Tibial nerve (tissue), 4 donors: ENCODE data around the gene HIVEP2. TPM values are rescaled to one million over a fixed set of nuclear protein-coding genes. Genes with fewer than 3 reads are reported as not detected.

ENCODE experiments used
- DNase-seq, 2 donors: peaks; one replicate each; pipeline ENCODE4 v3.0.0-alpha.2; 2019; ENCODE audit warnings: low spot score in 2 of 2
- H3K27ac ChIP-seq, 4 donors: fragments of 200-600 bp; sonication (generic) in 3 of 4; one replicate each; pipeline ENCODE4 v1.5.1; 2017 to 2019; ENCODE audit warnings: mild to moderate bottlenecking in 1 of 4
- H3K27me3 ChIP-seq, 2 donors: fragments of 200-600 bp; sonication (generic) in 1 of 2; one replicate each; pipeline versions ENCODE4 v1.5.1 to v1.6.0; 2017 to 2019
- H3K36me3 ChIP-seq, 3 donors: fragments of 200-600 bp; sonication (generic); one replicate each; pipeline ENCODE4 v1.5.1; 2018 to 2019
- H3K4me1 ChIP-seq, 4 donors: fragments of 200-600 bp; sonication (generic) in 3 of 4; one replicate each; pipeline ENCODE4 v1.5.1; 2017 to 2019
- H3K4me3 ChIP-seq, 4 donors: fragments of 200-600 bp; sonication (generic) in 3 of 4; one replicate each; pipeline ENCODE4 v1.5.1; 2017 to 2019; ENCODE audit warnings: mild to moderate bottlenecking in 1 of 4, moderate library complexity in 1 of 4
- H3K9me3 ChIP-seq, 4 donors: fragments of 200-600 bp; sonication (generic) in 3 of 4; one replicate each; pipeline ENCODE4 v1.5.1; 2017 to 2019
- CTCF ChIP-seq, 5 experiments: fragments of 200-600 bp in 3 of 5; fragments of 450-650 bp in 2 of 5; sonication (generic) in 3 of 5; IDR thresholded peaks; one replicate each; pipeline ENCODE4 v1.5.1; 2016 to 2019; ENCODE audit warnings: antibody characterized with exemption in 5 of 5, mild to moderate bottlenecking in 3 of 5, moderate library complexity in 2 of 5
- EP300 ChIP-seq, 2 donors: sonication (generic); formaldehyde crosslinking; IDR thresholded peaks; one replicate each; pipeline ENCODE4 v1.6.1; 2017; ENCODE audit warnings: antibody characterized with exemption in 2 of 2, mild to moderate bottlenecking in 1 of 2
- POLR2A ChIP-seq, 2 donors: fragments of 450-650 bp; IDR thresholded peaks; one replicate each; pipeline ENCODE4 v1.6.1; 2017; ENCODE audit warnings: antibody characterized with exemption in 2 of 2, mild to moderate bottlenecking in 2 of 2, moderate library complexity in 2 of 2
- WGBS, 2 donors: methylation state at CpG; one replicate each; pipeline ENCODE4 v1.1.5; 2018; 5-methylcytosine and 5-hydroxymethylcytosine counted together
- total RNA-seq, 4 donors: library from RNA; depleted of rRNA; stranded (reverse); fragments of >200 nt; gene quantifications; one replicate each; pipeline ENCODE4 v1.1.0, GENCODE V29; 2016

Gene HIVEP2
- total RNA-seq, 4 donors from 2014 or later, result 15.9 to 24.0 (median 19.9) TPM

GRCh38 chr6:142708651-142709050 is 236.3 kb downstream of the HIVEP2 start:
- Histone ChIP-seq H3K4me1 (no peaks in the 10 kb centered on the region), H3K27me3 (no peaks in the 10 kb centered on the region), H3K27ac (no peak overlapping the region), H3K4me3 (no peak overlapping the region), H3K9me3 (no peaks in the 10 kb centered on the region), H3K36me3 (no peaks in the 10 kb centered on the region)
- DNase-seq, result no peak
- 97% methylated on average over 2 of the region's 2 CpGs for WGBS, 2 donors
- TF ChIP-seq CTCF (IDR thresholded peaks at IDR 0.05), result no peak
- no peak for TF ChIP-seq POLR2A (IDR thresholded peaks at IDR 0.05)
- TF ChIP-seq EP300 (IDR thresholded peaks at IDR 0.05), result no peak

- Histone ChIP-seq H3K27ac (no peak overlapping the region), H3K4me1 (no peaks in the 10 kb centered on the region), H3K27me3 (no peaks in the 10 kb centered on the region), H3K4me3 (no peak overlapping the region), H3K9me3 (no peaks in the 10 kb centered on the region), H3K36me3 (no peaks in the 10 kb centered on the region)
- DNase-seq, result no peak
- TF ChIP-seq POLR2A (IDR thresholded peaks at IDR 0.05) (no peak), EP300 (IDR thresholded peaks at IDR 0.05) (no peak), CTCF (IDR thresholded peaks at IDR 0.05) (no peak)
- 37 to 51% methylated on average over 2 of the region's 2 CpGs for WGBS, 2 donors
These were observed 237.7 kb downstream of the HIVEP2 start for GRCh38 chr6:142707255-142707654.

- H3K9me3 ChIP-seq, result no peaks in the 10 kb centered on the region
- H3K4me3 ChIP-seq, result no peak overlapping the region
- TF ChIP-seq CTCF (IDR thresholded peaks at IDR 0.05) (no peak), EP300 (IDR thresholded peaks at IDR 0.05) (no peak)
- WGBS, 2 donors, result 59 to 77% methylated on average over 3 of the region's 3 CpGs
- H3K27ac ChIP-seq, result no peak overlapping the region
- no peaks in the 10 kb centered on the region for H3K36me3 ChIP-seq
- H3K27me3 ChIP-seq, result no peaks in the 10 kb centered on the region
- no peak for DNase-seq
- no peaks in the 10 kb centered on the region for H3K4me1 ChIP-seq
These were observed 238.8 kb downstream of the HIVEP2 start for GRCh38 chr6:142706210-142706609.

- no peak for DNase-seq
- Histone ChIP-seq H3K4me3 (no peak overlapping the region), H3K36me3 (no peaks in the 10 kb centered on the region), H3K9me3 (no peaks in the 10 kb centered on the region), H3K27ac (no peak overlapping the region), H3K4me1 (no peaks in the 10 kb centered on the region), H3K27me3 (no peaks in the 10 kb centered on the region)
- TF ChIP-seq POLR2A (IDR thresholded peaks at IDR 0.05) (no peak), CTCF (IDR thresholded peaks at IDR 0.05) (no peak), EP300 (IDR thresholded peaks at IDR 0.05) (peak in 1 of 2 donors; percentile 34)
- WGBS, 2 donors, result 76 to 88% methylated on average over 3 of the region's 3 CpGs
These were observed 239.9 kb downstream of the HIVEP2 start for GRCh38 chr6:142705054-142705453.

- Histone ChIP-seq H3K27ac (peak overlapping the region in 1 of 4 donors; percentile 39), H3K36me3 (no peaks in the 10 kb centered on the region), H3K4me3 (no peak overlapping the region), H3K4me1 (no peaks in the 10 kb centered on the region), H3K27me3 (no peaks in the 10 kb centered on the region), H3K9me3 (no peaks in the 10 kb centered on the region)
- 41 to 52% methylated on average over 12 of the region's 12 CpGs for WGBS, 2 donors
- DNase-seq, result peak in 1 of 2 donors; percentile 47
- TF ChIP-seq EP300 (IDR thresholded peaks at IDR 0.05) (peak in 1 of 2 donors; percentile 83), POLR2A (IDR thresholded peaks at IDR 0.05) (no peak)
These were observed 242.2 kb downstream of the HIVEP2 start for GRCh38 chr6:142702501-142703460.

Other genes with a start within 250 kb of the HIVEP2 start
- 10 to 100 TPM; 18.2 to 23.9 (median 22.2) TPM for gene AIG1, start 115.7 kb upstream of the HIVEP2 start, total RNA-seq